GM18502 (cell line): ENCODE data around the gene DOK4.

Experiments
- ATAC-seq: cut with Tn5 transposase; IDR thresholded peaks from one replicate; pipeline ENCODE4 v1.9.1; 2021; ENCODE audit warnings: mild to moderate bottlenecking; ENCODE audit not compliant: unreplicated experiment, poor library complexity

Gene DOK4

GRCh38 chr16:57485916-57486857 is at the start of gene DOK4:
TSS of gene DOK4 (minus strand) at chr16:57486493. CDS start at chr16:57479507, 6,986 bp downstream.
- ATAC-seq: peak; percentile 90

DNA sequence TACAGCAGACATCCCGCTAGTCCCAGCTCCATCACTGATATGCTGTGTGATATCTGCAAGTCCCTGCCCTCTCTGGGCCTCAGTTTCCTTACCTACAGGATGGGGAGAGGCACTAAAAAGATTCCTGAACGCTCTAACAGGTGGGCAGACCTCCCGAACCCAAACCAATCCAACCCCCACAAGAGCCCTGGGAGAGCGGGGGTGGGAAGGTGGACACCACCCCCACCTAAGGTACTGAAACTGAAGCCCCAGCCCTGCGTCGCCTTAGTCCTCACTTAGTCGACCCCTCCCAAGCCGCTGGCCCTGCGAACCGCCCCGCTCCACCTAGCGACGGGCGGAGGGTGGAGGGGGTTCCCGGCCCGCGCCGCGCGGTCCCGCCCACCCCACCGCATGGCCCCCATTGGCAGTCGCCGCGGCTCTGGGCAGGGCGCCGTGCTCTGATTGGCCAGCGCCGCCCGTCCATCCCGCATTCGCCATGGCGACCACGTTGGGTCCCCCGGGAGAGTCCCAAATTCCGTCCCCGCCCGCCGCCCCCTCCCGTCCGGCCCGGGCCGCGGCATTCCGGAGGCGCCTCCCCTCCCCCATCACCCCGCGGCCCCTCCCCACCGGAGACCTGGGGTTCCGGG is 49.5 kb upstream of the DOK4 start:
- ATAC-seq: peak; percentile 66

GRCh38 chr16:57534881-57535658 is 48.8 kb upstream of the DOK4 start:
- ATAC-seq: no peak

- ATAC-seq: no peak
These were observed 48.1 kb upstream of the DOK4 start for GRCh38 chr16:57534337-57534880.

DNA sequence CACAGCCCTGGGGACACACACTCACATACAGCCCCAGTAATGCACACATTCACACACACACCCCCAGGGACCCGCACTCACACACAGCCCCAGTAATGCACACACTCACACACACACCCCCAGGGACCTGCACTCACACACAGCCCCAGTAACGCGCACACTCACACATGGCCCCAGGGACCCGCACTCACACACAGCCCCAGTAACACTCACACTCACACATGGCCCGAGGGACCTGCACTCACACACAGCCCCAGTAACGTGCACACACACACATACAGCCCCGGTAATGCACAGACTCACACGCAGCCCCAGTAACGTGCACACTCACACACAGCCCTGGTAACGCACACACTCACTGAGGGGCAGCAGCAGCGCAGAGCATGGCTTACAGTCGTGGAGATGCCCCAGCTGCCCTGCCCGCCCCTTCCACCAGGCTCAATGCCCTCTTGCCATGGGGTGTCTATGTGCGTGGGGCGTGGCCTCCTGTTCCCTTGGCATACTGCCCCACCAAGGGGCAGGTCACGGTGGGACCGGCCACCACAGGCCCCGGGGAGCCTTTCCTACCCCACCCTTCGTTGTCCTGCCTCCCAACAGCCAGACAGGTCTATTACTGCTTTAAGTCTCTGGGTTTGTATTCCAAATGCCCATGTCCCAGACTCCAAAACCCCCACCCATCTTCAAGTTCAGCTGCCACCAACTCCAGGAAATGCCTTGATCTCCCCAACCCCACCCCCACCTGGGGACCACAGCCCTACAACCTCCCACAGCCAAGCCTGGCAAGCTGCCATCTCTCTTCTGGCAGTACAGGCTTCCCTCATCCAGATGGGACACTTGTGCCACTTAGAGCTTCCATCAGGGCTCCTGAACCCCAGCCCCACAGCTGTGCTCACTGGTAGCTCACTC is 47.4 kb upstream of the DOK4 start:
- no peak for ATAC-seq

GRCh38 chr16:57532266-57532625 is 46.0 kb upstream of the DOK4 start:
- ATAC-seq: no peak

GRCh38 chr16:57531635-57532265 is 45.5 kb upstream of the DOK4 start:
- ATAC-seq: no peak

- no peak for ATAC-seq
These were observed 44.9 kb upstream of the DOK4 start for GRCh38 chr16:57531253-57531575.

GRCh38 chr16:57530522-57531252 is 44.4 kb upstream of the DOK4 start:
- no peak for ATAC-seq

DNA sequence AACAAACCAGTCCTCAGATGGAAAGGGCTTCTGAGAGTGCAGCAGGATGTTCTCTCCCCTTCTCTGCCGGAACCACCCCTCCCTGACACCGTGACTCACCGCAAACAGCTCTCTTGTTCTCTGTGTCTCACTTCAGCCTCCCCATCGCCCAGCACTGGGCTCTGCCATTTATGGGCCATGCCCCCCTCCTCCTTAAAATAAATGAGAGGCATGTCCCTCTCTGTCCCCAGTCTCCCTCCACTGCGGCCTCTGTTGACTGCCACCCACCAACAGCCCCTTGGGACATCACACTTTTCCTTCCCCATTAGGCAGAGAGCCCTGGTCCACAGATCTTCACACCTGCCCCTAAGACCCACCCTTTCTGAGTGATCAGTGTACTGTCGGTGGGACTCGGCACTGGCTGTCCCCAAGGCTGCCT is 43.8 kb upstream of the DOK4 start:
- ATAC-seq: peak; percentile 83

GRCh38 chr16:57529391-57530103 is 43.3 kb upstream of the DOK4 start:
- ATAC-seq: peak; percentile 30

DNA sequence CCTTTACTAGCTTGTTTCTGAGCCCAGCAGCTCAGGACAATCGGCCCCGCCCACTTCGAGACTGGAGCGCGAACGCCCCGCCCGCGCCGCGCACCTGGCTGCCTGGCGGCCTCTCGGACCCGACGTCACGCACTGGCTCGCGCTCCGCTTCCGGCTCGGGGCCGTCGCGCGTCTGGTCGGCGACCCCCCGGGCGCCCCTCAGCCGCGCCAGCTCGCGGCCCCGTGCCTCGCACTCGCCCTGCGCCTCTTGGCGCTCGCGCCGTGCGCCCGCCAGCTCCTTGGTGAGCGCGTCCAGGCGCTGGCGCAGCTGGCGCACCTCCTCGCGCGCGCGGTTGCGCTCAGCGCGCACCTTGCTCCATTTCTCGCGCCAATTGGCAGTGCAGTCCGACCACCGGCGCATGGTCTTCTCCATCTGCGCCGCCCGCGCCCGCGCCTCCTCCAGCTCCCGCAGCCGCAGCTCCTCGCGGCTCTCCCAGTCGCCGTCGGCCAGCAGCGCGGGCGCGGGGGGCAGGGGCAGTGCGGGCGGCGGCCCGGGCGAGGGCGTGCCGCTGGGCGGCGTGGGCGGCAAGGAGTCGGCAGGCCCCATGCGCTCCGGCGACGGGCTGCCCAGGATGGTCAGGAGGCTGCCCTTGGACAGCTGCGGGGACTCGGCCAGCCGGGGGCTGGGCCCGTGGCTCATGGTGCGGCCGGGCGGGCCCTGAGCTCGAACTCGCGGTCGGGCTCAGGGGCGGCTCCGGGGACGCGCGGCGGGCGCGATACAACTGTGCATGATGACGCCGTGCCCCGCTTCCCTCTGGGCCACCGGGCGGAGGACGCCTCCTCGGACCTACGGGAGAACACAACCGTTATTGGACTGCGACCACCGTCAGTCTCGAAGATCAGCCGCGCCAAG is 42.5 kb upstream of the DOK4 start:
- ATAC-seq: no peak

DNA sequence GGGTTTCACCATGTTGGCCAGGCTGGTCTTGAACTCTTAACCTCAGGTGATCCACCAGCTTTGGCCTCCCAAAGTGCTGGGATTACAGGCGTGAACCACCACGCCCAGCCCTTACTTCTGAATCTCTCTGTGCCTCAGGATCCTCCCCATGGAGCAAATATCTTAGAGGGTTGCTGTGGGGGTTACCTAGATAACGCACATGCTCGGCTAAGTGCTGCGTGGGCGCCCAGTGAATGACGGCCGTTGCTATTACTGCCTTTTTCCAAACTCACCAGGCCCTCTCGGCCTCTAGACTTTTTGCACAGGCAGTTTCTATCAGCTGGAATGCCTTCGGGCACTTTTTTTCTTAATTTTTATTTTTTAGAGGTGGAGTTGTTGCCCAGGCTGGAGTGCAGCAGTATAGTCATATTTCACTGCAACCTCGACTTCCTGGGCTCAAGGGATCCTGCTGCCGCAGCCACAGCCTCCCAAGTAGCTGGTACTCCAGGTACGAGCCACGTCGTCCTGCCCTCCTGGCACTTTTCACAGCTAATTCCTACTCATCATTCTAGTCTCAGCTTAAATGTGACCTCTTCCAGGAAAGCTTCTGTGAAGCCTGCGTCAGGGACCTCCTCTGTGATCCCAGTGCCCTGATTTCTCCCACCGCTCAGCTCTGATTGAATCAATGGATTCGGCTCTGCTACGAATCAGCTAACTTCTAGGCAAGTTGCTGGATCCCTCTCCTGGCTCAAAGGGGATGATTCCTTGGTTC is 41.5 kb upstream of the DOK4 start:
- ATAC-seq: no peak

DNA sequence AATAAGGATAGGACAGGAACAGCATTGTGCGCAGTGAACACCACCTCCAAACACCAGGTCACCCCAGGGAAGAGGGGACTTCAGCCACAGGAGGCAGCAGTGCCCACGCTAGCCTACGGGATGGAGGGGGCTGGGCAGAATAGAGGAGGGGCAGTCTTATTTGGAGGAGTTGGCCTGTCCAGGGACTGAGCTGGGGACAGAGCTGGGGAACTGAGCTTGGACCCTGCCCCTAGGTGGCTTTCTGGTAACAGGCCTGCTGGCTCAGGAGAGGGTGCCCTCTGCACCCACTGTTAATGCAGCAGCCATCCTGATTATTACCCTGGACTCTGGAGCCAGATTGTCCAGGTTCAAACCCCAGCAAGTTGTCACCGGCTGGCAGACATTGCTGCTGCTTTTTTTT is 40.7 kb upstream of the DOK4 start:
- no peak for ATAC-seq

DNA sequence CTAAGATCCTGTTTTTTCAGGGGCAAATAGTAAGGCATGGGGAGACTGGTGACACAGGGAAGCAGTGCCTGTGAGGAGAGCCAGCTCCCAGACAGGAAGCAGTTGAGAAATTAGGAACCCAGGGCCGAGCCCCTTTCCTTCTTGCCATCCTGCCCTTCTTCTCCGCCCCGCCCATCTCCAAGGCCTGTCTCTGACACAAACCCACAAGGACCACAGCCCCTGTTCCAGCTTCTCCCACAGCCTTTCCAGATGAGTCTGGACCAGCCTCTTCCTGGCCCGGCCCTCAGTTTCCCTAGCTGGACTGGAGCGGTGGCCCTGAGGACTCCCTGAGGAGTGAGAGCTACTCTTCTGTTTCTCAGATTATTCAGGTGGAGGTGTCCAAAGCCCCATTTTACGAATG is 40.2 kb upstream of the DOK4 start:
- no peak for ATAC-seq

DNA sequence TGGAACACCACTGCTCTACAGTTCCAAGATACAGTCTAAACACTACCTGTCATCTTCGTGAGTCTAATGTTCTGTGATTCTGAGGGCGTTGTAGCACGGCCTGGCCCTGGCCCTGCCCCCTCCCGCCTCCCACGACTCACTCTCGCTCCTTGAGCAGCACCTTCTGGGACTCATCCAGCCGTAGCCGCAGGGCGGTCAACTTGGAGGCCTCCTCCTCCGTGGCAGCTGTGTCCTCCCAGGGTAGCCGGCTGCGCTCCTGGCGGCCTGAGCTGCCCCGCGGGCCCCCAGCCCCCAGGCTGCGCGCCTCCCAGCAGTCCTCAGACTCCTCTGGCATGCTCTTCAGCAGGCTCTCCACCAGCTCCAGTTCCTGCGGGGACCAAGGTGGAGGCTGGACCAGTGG is 39.5 kb upstream of the DOK4 start:
- no peak for ATAC-seq
